ENCODE results near the gene TEX2.
A peak's percentile ranks its signal among the peaks of the same experiment; 100 is the strongest.

TEX2 gene

DNA sequence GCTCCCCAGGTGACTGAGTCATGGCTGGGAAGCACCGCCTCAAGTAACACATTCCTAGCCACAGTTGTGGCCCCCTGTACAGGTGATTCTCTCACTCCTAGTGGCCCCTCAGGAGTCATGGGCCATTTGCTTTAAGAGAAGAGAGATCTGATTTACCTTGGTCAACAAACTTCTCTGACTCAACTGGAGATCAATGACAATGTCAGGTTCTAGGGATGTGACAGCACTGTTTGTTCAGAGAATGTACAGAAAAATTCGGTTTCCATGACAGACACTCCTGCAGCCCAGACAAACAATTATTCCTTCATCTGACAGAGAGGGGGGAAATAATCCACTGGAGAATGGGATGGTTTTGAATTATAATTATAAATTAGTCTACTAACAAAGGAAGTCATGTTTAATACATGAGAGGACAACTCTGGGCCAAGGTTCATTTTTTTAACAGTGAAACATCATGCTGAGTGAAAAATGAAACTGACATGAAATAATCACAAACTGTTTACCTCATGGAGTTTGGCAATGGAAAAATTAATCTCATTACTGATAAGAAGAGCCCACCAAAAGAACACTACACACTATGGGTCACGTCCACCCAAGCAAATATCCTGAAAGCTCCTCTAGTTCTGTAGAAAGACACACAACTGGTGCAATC, 142.8 kb downstream of the TEX2 start:
- Histone ChIP-seq H3K27ac (ENCODE audit: low read length) (peak overlapping the region; percentile 94), H3K27me3 (ENCODE audit: low read depth, low read length) (no peaks in the 10 kb centered on the region), H3K36me3 (replicated peaks; ENCODE audit: low read depth, low read length) (peaks cover 45% of the 10 kb centered on the region), H3K4me2 (ENCODE audit: low read length) (peak overlapping the region; percentile 95), H2AFZ (ENCODE audit: low read depth, low read length) (no peak overlapping the region), H4K20me1 (ENCODE audit: insufficient read depth, low read length) (peaks cover 64% of the 10 kb centered on the region), H3K9ac (ENCODE audit: low read length) (peak overlapping the region; percentile 53), H3K9me3 (ENCODE audit: insufficient read depth, low read length) (no peaks in the 10 kb centered on the region), H3K4me3 (ENCODE audit: low read length) (peak overlapping the region; percentile 65), H3K79me2 (ENCODE audit: low read length) (peaks cover 95% of the 10 kb centered on the region), H3K4me1 (ENCODE audit: low read length) (peaks cover 63% of the 10 kb centered on the region)
- TF ChIP-seq, protein P1, sequence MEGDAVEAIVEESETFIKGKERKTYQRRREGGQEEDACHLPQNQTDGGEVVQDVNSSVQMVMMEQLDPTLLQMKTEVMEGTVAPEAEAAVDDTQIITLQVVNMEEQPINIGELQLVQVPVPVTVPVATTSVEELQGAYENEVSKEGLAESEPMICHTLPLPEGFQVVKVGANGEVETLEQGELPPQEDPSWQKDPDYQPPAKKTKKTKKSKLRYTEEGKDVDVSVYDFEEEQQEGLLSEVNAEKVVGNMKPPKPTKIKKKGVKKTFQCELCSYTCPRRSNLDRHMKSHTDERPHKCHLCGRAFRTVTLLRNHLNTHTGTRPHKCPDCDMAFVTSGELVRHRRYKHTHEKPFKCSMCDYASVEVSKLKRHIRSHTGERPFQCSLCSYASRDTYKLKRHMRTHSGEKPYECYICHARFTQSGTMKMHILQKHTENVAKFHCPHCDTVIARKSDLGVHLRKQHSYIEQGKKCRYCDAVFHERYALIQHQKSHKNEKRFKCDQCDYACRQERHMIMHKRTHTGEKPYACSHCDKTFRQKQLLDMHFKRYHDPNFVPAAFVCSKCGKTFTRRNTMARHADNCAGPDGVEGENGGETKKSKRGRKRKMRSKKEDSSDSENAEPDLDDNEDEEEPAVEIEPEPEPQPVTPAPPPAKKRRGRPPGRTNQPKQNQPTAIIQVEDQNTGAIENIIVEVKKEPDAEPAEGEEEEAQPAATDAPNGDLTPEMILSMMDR (IDR thresholded peaks at IDR 0.05; ENCODE audit: low read depth, low read length), result no peak
- TF ChIP-seq EZH2phosphoT487 (IDR thresholded peaks at IDR 0.05; ENCODE audit: low read depth), result no peak

DNA sequence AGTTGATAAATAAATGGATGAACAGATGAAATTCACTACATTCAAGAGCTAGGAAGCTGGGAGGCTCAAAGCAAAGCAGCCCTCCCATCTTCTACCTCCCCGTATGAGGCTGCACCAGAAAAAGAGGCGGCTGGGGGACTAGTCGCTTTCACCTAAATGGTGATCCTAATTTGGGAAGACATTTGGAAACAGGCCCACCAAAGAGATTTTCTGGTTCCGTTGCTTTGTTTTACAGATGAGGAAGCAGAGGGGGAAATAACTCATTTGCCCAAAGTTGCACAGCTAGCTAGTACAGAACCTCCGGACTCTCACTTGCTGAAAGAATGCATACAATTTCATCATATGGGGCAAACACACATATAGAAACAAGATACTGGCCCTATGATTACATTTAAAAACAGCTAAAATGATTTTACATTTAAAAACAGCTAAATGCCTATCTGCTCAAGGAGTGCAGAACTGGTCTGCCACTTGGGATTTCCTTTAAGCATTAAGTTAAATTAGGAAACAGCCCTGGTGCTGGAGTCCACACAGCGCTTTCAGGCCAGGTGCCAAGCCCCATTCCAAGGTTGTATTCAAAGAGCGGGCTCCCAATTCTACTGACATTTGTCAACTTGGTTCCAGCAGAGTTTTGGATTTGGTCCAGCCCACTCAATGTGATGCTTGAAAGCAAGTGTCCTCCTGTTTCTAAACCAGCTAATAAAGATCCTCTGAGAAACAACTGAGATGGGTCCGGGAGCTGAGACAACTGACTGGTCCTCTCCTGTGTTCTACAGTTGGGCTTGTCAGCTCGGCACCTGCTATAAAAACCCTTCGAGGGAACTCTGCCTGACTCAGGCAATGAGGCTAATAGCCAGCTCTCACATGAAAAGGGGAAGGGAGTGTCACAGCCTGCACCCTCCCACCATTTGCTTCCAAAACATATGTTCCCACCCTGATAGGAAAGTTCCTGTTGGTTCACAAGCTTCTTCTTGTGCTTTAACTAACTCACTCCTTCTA, 144.8 kb downstream of the TEX2 start:
- Histone ChIP-seq H3K4me1 (ENCODE audit: low read length) (peaks cover 52% of the 10 kb centered on the region), H4K20me1 (ENCODE audit: insufficient read depth, low read length) (peaks cover 66% of the 10 kb centered on the region), H3K79me2 (ENCODE audit: low read length) (peaks cover 94% of the 10 kb centered on the region), H3K4me3 (ENCODE audit: low read length) (no peak overlapping the region), H3K9me3 (ENCODE audit: insufficient read depth, low read length) (no peaks in the 10 kb centered on the region), H2AFZ (ENCODE audit: low read depth, low read length) (no peak overlapping the region), H3K27me3 (ENCODE audit: low read depth, low read length) (no peaks in the 10 kb centered on the region), H3K27ac (ENCODE audit: low read length) (peak overlapping the region; percentile 1; the same call in 1 of the 2 replicates), H3K36me3 (replicated peaks; ENCODE audit: low read depth, low read length) (peaks cover 45% of the 10 kb centered on the region), H3K4me2 (ENCODE audit: low read length) (peak overlapping the region; percentile 30), H3K9ac (ENCODE audit: low read length) (no peak overlapping the region)
- TF ChIP-seq, protein P1 (IDR thresholded peaks at IDR 0.05; ENCODE audit: low read depth, low read length), result no peak
- TF ChIP-seq EZH2phosphoT487 (IDR thresholded peaks at IDR 0.05; ENCODE audit: low read depth), result no peak

DNA sequence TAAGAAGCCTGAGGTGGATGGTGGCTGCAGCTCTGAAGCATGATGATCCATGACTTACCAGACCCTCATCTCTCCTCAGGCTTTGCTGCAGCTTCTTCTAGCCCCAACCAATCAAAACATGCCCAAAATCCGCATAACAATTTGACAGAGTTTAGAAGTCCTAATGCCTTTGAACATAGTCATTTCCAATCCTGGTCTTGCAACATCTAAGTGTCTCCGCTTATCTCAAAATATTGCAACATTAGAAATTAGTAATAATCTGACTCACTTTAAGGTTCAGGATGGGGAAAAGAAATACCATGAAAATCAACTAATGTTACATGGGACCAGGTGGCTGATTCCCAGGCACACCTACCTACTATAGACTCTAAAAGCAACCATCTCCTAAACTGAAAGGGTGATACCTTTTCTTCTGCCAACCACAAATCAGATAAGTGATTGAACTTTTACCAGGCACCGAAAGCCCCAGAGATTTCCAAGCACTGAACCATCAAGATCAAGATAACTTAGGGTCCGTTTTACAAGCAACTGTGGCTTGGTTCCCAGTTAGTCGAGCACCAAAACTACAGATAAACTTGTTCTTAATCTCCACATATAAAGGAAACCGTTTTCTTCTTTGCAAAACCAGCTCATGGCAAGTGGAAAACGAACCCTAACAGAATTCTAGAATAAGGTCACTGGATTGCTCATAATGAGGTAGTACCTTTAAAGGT, 147.1 kb downstream of the TEX2 start:
- Histone ChIP-seq H3K9ac (ENCODE audit: low read length) (no peak overlapping the region), H4K20me1 (ENCODE audit: insufficient read depth, low read length) (peaks cover 65% of the 10 kb centered on the region), H3K4me2 (ENCODE audit: low read length) (no peak overlapping the region), H3K36me3 (replicated peaks; ENCODE audit: low read depth, low read length) (peaks cover 36% of the 10 kb centered on the region), H3K4me3 (ENCODE audit: low read length) (no peak overlapping the region), H3K4me1 (ENCODE audit: low read length) (peaks cover 29% of the 10 kb centered on the region), H3K27ac (ENCODE audit: low read length) (no peak overlapping the region), H3K79me2 (ENCODE audit: low read length) (peaks cover 92% of the 10 kb centered on the region), H3K9me3 (ENCODE audit: insufficient read depth, low read length) (no peaks in the 10 kb centered on the region), H3K27me3 (ENCODE audit: low read depth, low read length) (no peaks in the 10 kb centered on the region), H2AFZ (ENCODE audit: low read depth, low read length) (no peak overlapping the region)
- no peak for TF ChIP-seq EZH2phosphoT487 (IDR thresholded peaks at IDR 0.05; ENCODE audit: low read depth)
- TF ChIP-seq, protein P1 (IDR thresholded peaks at IDR 0.05; ENCODE audit: low read depth, low read length), result no peak

All from OCI-LY3 (cell line).